ENCODE data around the gene LIPA. TPM values are rescaled to one million over a fixed set of nuclear protein-coding genes. Genes with fewer than 3 reads are reported as not detected.

LIPA gene
- total and polyA plus RNA-seq, 4 donors, result 35.3 to 176 (median 75.9) TPM

- DNase-seq (ENCODE audit: low spot score), result no peak
- no peak overlapping the region for H3K9ac ChIP-seq (ENCODE audit: low read depth in 1 of 2, low read length in 2 of 2)
These were observed 26.7 kb downstream of the LIPA start for GRCh38 chr10:89224739-89225443.

More at GRCh38 chr10:89224739-89225443, 26.7 kb downstream of the LIPA start:
- Histone ChIP-seq H3K4me3 (ENCODE audit: low read depth in 1 of 3, low read length in 3 of 3) (no peak overlapping the region), H3K27me3 (ENCODE audit: control insufficient read depth in 4 of 4, insufficient read depth in 4 of 4, low read length in 3 of 4) (no peaks in the 10 kb centered on the region), H3K4me1 (ENCODE audit: control insufficient read depth in 4 of 4, insufficient read depth in 4 of 4, low read length in 3 of 4) (peaks cover 3 to 25% (median 13%) of the 10 kb centered on the region in 4 donors), H3K36me3 (ENCODE audit: control insufficient read depth in 4 of 4, insufficient read depth in 3 of 4, low read depth in 1 of 4, low read length in 3 of 4) (peaks cover 0 to 20% (median 5%) of the 10 kb centered on the region in 4 donors), H3K9me3 (ENCODE audit: control insufficient read depth in 4 of 4, low read length in 3 of 4) (no peaks in the 10 kb centered on the region), H3K27ac (ENCODE audit: low read depth in 1 of 2, low read length in 2 of 2) (peak overlapping the region in 1 of 2 donors; percentile 46)
- TF ChIP-seq HNF4A (conservative IDR thresholded peaks at IDR 0.05), result no peak
- TF ChIP-seq ZBTB33 (IDR thresholded peaks at IDR 0.05), result no peak
- no peak for TF ChIP-seq HNF4G (IDR thresholded peaks at IDR 0.05)
- no peak for TF ChIP-seq MAX (IDR thresholded peaks at IDR 0.05)
- no peak for TF ChIP-seq RXRA (IDR thresholded peaks at IDR 0.05)
- TF ChIP-seq REST (IDR thresholded peaks at IDR 0.05), result no peak
- no peak for TF ChIP-seq ATF3 (IDR thresholded peaks at IDR 0.05)
- peak; percentile 16 for TF ChIP-seq CTCF (IDR thresholded peaks at IDR 0.05; ENCODE audit: low read depth, low read length, missing input control)
- no peak for TF ChIP-seq FOXA2 (IDR thresholded peaks at IDR 0.05)
- TF ChIP-seq GABPA (IDR thresholded peaks at IDR 0.05 in 1 of 2, conservative IDR thresholded peaks at IDR 0.05 in 1 of 2), result no peak
- TF ChIP-seq EGR1 (IDR thresholded peaks at IDR 0.05; ENCODE audit: low read depth in 2 of 2), result no peak
- TF ChIP-seq JUND (IDR thresholded peaks at IDR 0.05), result no peak
- TF ChIP-seq YY1 (IDR thresholded peaks at IDR 0.05), result no peak
- TF ChIP-seq RAD21 (IDR thresholded peaks at IDR 0.05), result peak in 1 of 2 donors; percentile 15
- no peak for TF ChIP-seq FOXA1 (IDR thresholded peaks at IDR 0.05)
- TF ChIP-seq NR2F2 (IDR thresholded peaks at IDR 0.05), result peak; percentile 60
- 79% methylated on average over 18 of the region's 18 CpGs for WGBS
